GM23338 (cell line): ENCODE data around the gene DLGAP4. TPM values are rescaled to one million over a fixed set of nuclear protein-coding genes. Genes with fewer than 3 reads are reported as not detected.

Experiments
- ATAC-seq: fragments of 200-7000 bp; cut with Tn5 transposase; 3 replicates; pipeline ENCODE4 v1.9.1; 2020
- DNase-seq: peaks from one replicate; pipeline ENCODE4 v3.0.0-alpha.2; 2015; ENCODE audit warnings: low spot score
- H2AFZ ChIP-seq: fragments of 200-600 bp; sonication (generic); 2 replicates; pipeline ENCODE4 v1.8.0; 2016; ENCODE audit warnings: antibody characterized with exemption, mild to moderate bottlenecking, moderate library complexity
- H3F3A ChIP-seq: fragments of 200-600 bp; sonication (generic); replicated peaks from 2 replicates; pipeline ENCODE4 v1.8.0; 2017; ENCODE audit warnings: antibody characterized with exemption, mixed run types, low read depth
- H3K27ac ChIP-seq: fragments of 200-600 bp; sonication (generic); 2 replicates; pipeline ENCODE4 v1.6.1; 2016; ENCODE audit warnings: low read depth
- H3K27me3 ChIP-seq: fragments of 200-600 bp; sonication (generic); 2 replicates; pipeline ENCODE4 v1.8.0; 2016; ENCODE audit warnings: mild to moderate bottlenecking, mixed run types, moderate library complexity; ENCODE audit not compliant: insufficient read depth
- H3K36me3 ChIP-seq: fragments of 200-600 bp; sonication (generic); 2 replicates; pipeline ENCODE4 v1.8.0; 2016; ENCODE audit warnings: mild to moderate bottlenecking; ENCODE audit not compliant: insufficient read depth
- H3K4me1 ChIP-seq: fragments of 200-600 bp; sonication (generic); 2 replicates; pipeline ENCODE4 v1.8.0; 2016; ENCODE audit warnings: mild to moderate bottlenecking, moderate library complexity; ENCODE audit not compliant: insufficient read depth
- H3K4me2 ChIP-seq: fragments of 200-600 bp; sonication (generic); 2 replicates; pipeline ENCODE4 v1.7.1; 2017; ENCODE audit warnings: mixed run types
- H3K4me3 ChIP-seq: fragments of 200-600 bp; sonication (generic); 2 replicates; pipeline ENCODE4 v1.6.1; 2016; ENCODE audit warnings: mixed run types
- H3K79me2 ChIP-seq: fragments of 200-600 bp; sonication (generic); replicated peaks from 2 replicates; pipeline ENCODE4 v1.8.0; 2017; ENCODE audit warnings: mild to moderate bottlenecking; ENCODE audit not compliant: insufficient read depth
- H3K9me2 ChIP-seq: fragments of 200-600 bp; sonication (generic); 2 replicates; pipeline ENCODE4 v1.8.0; 2017; ENCODE audit not compliant: insufficient read depth
- H4K20me1 ChIP-seq: fragments of 200-600 bp; sonication (generic); replicated peaks from 2 replicates; pipeline ENCODE4 v1.8.0; 2017; ENCODE audit warnings: mild to moderate bottlenecking; ENCODE audit not compliant: insufficient read depth
- H3K27ac Mint-ChIP-seq: 2 replicates; pipeline ENCODE4 v1.8.0; 2020; ENCODE audit warnings: inconsistent platforms, mild to moderate bottlenecking, moderate library complexity, mixed read lengths
- H3K27me3 Mint-ChIP-seq: 3 replicates; pipeline ENCODE4 v1.8.0; 2022; ENCODE audit warnings: low read depth, mild to moderate bottlenecking, moderate library complexity, mixed read lengths, inconsistent platforms; ENCODE audit not compliant: insufficient read depth, poor library complexity
- H3K36me3 Mint-ChIP-seq: 3 replicates; pipeline ENCODE4 v1.8.0; 2021; ENCODE audit warnings: low read depth, mild to moderate bottlenecking, inconsistent platforms, moderate library complexity, mixed read lengths
- H3K4me1 Mint-ChIP-seq: 3 replicates; pipeline ENCODE4 v1.8.0; 2020; ENCODE audit warnings: mild to moderate bottlenecking, inconsistent platforms, mixed read lengths
- H3K4me3 Mint-ChIP-seq: 3 replicates; pipeline ENCODE4 v1.8.0; 2021; ENCODE audit warnings: moderate library complexity, mild to moderate bottlenecking, inconsistent platforms, mixed read lengths
- H3K9me3 Mint-ChIP-seq: 3 replicates; pipeline ENCODE4 v1.8.0; 2020; ENCODE audit warnings: moderate library complexity, mild to moderate bottlenecking, inconsistent platforms, mixed read lengths
- CREB1 ChIP-seq: fragments of 250-450 bp; sonication (Bioruptor Pico); IDR thresholded peaks from 2 replicates; pipeline ENCODE4 v1.5.0; 2020; ENCODE audit warnings: low read depth, mild to moderate bottlenecking, moderate library complexity
- ETS1 ChIP-seq: IDR thresholded peaks from 2 replicates; pipeline ENCODE4 v1.6.1; 2016; ENCODE audit warnings: antibody characterized with exemption
- EZH2 ChIP-seq: fragments of 200-600 bp; sonication (generic); IDR thresholded peaks from one replicate; pipeline ENCODE4 v1.8.0; 2017; ENCODE audit warnings: antibody characterized with exemption, mild to moderate bottlenecking, low read depth; ENCODE audit not compliant: unreplicated experiment
- JUNB ChIP-seq: IDR thresholded peaks from one replicate; pipeline ENCODE4 v1.6.1; 2016; ENCODE audit warnings: antibody characterized with exemption; ENCODE audit not compliant: unreplicated experiment
- NANOG ChIP-seq: IDR thresholded peaks from 2 replicates; pipeline ENCODE4 v1.6.1; 2016; ENCODE audit warnings: antibody characterized with exemption, borderline replicate concordance
- POLR2AphosphoS5 ChIP-seq: IDR thresholded peaks from 2 replicates; pipeline ENCODE4 v1.6.1; 2016; ENCODE audit warnings: antibody characterized with exemption, low read depth
- STAT1 ChIP-seq: IDR thresholded peaks from one replicate; pipeline ENCODE4 v1.6.1; 2016; ENCODE audit warnings: antibody characterized with exemption; ENCODE audit not compliant: unreplicated experiment
- ZNF114 ChIP-seq: fragments of 250-450 bp; sonication (Bioruptor Pico); IDR thresholded peaks from 2 replicates; pipeline ENCODE4 v1.5.0; 2020; ENCODE audit warnings: mild to moderate bottlenecking, moderate library complexity
- ZNF331 ChIP-seq: fragments of 250-450 bp; sonication (Bioruptor Pico); IDR thresholded peaks from 2 replicates; pipeline ENCODE4 v1.5.0; 2020; ENCODE audit warnings: low read depth, mild to moderate bottlenecking, moderate library complexity
- polyA plus RNA-seq: library from polyadenylated mRNA; unstranded; fragments of >200 nt; fragmentation: Nextera tagmentation; extraction: Ambion mirVana; gene quantifications from 2 replicates; pipeline ENCODE4 v1.2.1, GENCODE V29; 2016
- total RNA-seq: library from RNA; depleted of rRNA; stranded (reverse); fragments of >200 nt; shearing (Covaris generic); gene quantifications from 2 replicates; pipeline ENCODE4 v1.2.3, GENCODE V29; 2014
- TF ChIP-seq, protein P1 (sequence below), 2 experiments: fragments of 200-600 bp in 1 of 2; sonication (generic) in 1 of 2; conservative IDR thresholded peaks; 2 replicates each; pipeline versions ENCODE4 v1.5.1 to v1.6.1; 2016 to 2017; ENCODE audit warnings: antibody characterized with exemption in 2 of 2, low read depth in 2 of 2, mild to moderate bottlenecking in 2 of 2, moderate library complexity in 1 of 2
- TF ChIP-seq, protein P2 (sequence below): IDR thresholded peaks from one replicate; pipeline ENCODE4 v1.6.1; 2018; ENCODE audit warnings: antibody characterized with exemption; ENCODE audit not compliant: unreplicated experiment

DLGAP4 gene
- total and polyA plus RNA-seq, 2 experiments from 2014 or later = 46.1 to 52.2 TPM

DNA sequence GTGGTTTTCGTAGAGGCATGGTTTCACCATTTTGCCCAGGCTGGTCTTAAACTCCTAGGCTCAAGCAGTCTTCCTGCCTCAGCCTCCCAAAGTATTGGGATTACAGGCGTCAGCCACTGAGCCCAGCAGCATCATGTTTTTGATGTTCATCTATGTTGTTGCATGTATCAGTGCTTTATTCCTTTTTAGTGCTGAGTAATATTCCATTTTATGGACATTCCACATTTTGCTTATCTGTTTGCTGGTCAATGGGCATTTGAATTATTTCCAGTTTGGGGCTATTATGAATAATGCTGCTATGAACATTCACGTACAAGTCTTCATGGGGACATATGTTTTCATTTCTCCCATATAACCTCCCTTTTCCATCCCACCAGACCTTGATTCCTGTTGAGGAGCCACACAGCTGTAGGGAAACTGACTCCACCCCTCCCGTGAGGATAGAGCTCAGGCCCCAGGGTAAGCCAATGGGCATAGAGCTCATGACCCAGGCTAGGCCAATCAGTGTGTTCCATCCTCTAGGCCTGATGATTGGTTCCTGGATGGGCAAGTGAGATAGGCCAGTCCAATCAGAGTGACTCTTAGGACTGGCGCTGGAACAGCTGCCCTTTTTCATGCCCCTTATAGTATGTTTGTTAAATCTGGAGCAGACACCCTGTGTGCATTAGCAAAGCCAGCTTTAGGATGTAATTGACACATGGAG, 49.5 kb downstream of the DLGAP4 start:
- Mint-ChIP-seq H3K9me3 (no peaks in the 10 kb centered on the region; the same call in 2 of the 3 replicates), H3K4me1 (peaks cover 14% of the 10 kb centered on the region), H3K27ac (no peak overlapping the region), H3K27me3 (peaks cover 10% of the 10 kb centered on the region), H3K4me3 (no peak overlapping the region), H3K36me3 (no peaks in the 10 kb centered on the region)
- Histone ChIP-seq H3F3A (no peaks in the 10 kb centered on the region), H3K27ac (no peak overlapping the region), H2AFZ (no peak overlapping the region), H3K4me2 (no peak overlapping the region), H3K27me3 (no peaks in the 10 kb centered on the region), H4K20me1 (no peaks in the 10 kb centered on the region; the same call in 1 of the 2 replicates), H3K9me2 (no peaks in the 10 kb centered on the region), H3K4me3 (no peak overlapping the region), H3K4me1 (no peaks in the 10 kb centered on the region), H3K79me2 (no peaks in the 10 kb centered on the region), H3K36me3 (no peaks in the 10 kb centered on the region)
- DNase-seq (no peak), ATAC-seq (no peak; the same call in 2 of the 3 replicates)
- no peak for TF ChIP-seq ZNF331 (CRISPR knock-in tag)
- TF ChIP-seq STAT1 = no peak
- TF ChIP-seq EZH2 = no peak
- no peak for TF ChIP-seq ZNF114 (CRISPR knock-in tag)
- no peak for TF ChIP-seq POLR2AphosphoS5
- TF ChIP-seq, protein P1, sequence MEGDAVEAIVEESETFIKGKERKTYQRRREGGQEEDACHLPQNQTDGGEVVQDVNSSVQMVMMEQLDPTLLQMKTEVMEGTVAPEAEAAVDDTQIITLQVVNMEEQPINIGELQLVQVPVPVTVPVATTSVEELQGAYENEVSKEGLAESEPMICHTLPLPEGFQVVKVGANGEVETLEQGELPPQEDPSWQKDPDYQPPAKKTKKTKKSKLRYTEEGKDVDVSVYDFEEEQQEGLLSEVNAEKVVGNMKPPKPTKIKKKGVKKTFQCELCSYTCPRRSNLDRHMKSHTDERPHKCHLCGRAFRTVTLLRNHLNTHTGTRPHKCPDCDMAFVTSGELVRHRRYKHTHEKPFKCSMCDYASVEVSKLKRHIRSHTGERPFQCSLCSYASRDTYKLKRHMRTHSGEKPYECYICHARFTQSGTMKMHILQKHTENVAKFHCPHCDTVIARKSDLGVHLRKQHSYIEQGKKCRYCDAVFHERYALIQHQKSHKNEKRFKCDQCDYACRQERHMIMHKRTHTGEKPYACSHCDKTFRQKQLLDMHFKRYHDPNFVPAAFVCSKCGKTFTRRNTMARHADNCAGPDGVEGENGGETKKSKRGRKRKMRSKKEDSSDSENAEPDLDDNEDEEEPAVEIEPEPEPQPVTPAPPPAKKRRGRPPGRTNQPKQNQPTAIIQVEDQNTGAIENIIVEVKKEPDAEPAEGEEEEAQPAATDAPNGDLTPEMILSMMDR (conservative IDR thresholded peaks at IDR 0.05; ENCODE audit: low read depth in 2 of 2) = no peak
- TF ChIP-seq ETS1 = no peak
- TF ChIP-seq CREB1 (CRISPR knock-in tag) = no peak
- TF ChIP-seq NANOG = no peak

- Histone ChIP-seq H3K4me1 (no peaks in the 10 kb centered on the region), H2AFZ (no peak overlapping the region), H3K27me3 (no peaks in the 10 kb centered on the region), H3F3A (no peaks in the 10 kb centered on the region), H3K9me2 (no peaks in the 10 kb centered on the region), H4K20me1 (no peaks in the 10 kb centered on the region), H3K4me3 (no peak overlapping the region), H3K36me3 (no peaks in the 10 kb centered on the region), H3K4me2 (no peak overlapping the region), H3K27ac (no peak overlapping the region), H3K79me2 (no peaks in the 10 kb centered on the region)
- H3K27me3 Mint-ChIP-seq = peaks cover 10% of the 10 kb centered on the region
- H3K9me3 Mint-ChIP-seq = no peaks in the 10 kb centered on the region; the same call in 1 of the 3 replicates
- H3K4me3 Mint-ChIP-seq = no peak overlapping the region
- DNase-seq (no peak), ATAC-seq (no peak)
- no peaks in the 10 kb centered on the region for H3K36me3 Mint-ChIP-seq
- H3K4me1 Mint-ChIP-seq = peaks cover 3% of the 10 kb centered on the region; the same call in 1 of the 3 replicates
- H3K27ac Mint-ChIP-seq = no peak overlapping the region
- TF ChIP-seq CREB1 (CRISPR knock-in tag) = no peak
- TF ChIP-seq NANOG = no peak
- no peak for TF ChIP-seq ZNF114 (CRISPR knock-in tag)
- TF ChIP-seq STAT1 = no peak
- TF ChIP-seq, protein P1 (conservative IDR thresholded peaks at IDR 0.05; ENCODE audit: low read depth in 2 of 2) = no peak
- no peak for TF ChIP-seq EZH2
- TF ChIP-seq JUNB = no peak
- TF ChIP-seq ETS1 = no peak
- no peak for TF ChIP-seq POLR2AphosphoS5
- TF ChIP-seq ZNF331 (CRISPR knock-in tag) = no peak
- TF ChIP-seq, protein P2, sequence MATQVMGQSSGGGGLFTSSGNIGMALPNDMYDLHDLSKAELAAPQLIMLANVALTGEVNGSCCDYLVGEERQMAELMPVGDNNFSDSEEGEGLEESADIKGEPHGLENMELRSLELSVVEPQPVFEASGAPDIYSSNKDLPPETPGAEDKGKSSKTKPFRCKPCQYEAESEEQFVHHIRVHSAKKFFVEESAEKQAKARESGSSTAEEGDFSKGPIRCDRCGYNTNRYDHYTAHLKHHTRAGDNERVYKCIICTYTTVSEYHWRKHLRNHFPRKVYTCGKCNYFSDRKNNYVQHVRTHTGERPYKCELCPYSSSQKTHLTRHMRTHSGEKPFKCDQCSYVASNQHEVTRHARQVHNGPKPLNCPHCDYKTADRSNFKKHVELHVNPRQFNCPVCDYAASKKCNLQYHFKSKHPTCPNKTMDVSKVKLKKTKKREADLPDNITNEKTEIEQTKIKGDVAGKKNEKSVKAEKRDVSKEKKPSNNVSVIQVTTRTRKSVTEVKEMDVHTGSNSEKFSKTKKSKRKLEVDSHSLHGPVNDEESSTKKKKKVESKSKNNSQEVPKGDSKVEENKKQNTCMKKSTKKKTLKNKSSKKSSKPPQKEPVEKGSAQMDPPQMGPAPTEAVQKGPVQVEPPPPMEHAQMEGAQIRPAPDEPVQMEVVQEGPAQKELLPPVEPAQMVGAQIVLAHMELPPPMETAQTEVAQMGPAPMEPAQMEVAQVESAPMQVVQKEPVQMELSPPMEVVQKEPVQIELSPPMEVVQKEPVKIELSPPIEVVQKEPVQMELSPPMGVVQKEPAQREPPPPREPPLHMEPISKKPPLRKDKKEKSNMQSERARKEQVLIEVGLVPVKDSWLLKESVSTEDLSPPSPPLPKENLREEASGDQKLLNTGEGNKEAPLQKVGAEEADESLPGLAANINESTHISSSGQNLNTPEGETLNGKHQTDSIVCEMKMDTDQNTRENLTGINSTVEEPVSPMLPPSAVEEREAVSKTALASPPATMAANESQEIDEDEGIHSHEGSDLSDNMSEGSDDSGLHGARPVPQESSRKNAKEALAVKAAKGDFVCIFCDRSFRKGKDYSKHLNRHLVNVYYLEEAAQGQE = no peak
Measured at GRCh38 chr20:36359668-36360406, 53.7 kb downstream of the DLGAP4 start.
